Stimulated activated CD4-positive, alpha-beta T cell treated with anti-CD3 and anti-CD28 coated beads, Interleukin-2, amount 100 ng/mL, for 24 hours (primary cell): ENCODE measurements around the gene FERMT3.

Experiments used
- DNase-seq, 2 donors: peaks; one replicate each; pipeline ENCODE4 v3.0.0-alpha.2; 2020

Gene FERMT3

DNA sequence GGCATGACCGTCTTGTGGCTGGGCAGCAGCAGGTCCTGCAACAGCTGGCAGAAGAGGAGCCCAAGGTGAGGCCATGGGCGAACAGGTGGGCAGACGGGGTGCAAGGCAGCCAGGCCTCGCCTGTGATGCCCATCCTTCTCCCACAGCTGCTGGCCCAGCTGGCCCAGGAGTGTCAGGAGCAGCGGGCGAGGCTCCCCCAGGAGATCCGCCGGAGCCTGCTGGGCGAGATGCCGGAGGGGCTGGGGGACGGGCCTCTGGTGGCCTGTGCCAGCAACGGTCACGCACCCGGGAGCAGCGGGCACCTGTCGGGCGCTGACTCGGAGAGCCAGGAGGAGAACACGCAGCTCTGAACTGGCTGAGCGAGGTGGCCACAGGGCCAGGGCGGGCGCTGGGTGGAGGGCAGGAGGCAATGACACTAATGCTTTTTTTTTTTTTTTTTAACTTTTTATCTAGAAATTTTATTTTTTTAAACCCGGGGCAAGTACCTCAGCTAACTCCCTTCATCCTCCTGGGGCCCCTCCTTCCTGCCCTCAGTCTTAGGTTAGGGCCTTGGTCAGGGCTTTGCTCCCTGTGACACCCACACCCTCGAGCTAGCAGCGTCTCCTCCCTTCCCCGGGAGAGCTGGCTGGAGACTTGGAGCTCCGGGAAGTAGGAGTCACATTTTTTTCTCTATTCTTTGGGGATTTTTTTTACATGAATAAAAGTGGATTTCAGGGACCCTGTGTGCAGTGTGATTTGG, 60.9 kb downstream of the FERMT3 start:
- DNase-seq, result no peak

GRCh38 chr11:64268025-64268892, 61.7 kb downstream of the FERMT3 start:
- DNase-seq, result no peak

GRCh38 chr11:64268893-64269539, 62.5 kb downstream of the FERMT3 start:
- DNase-seq, result peak; percentile 45 to 65

DNA sequence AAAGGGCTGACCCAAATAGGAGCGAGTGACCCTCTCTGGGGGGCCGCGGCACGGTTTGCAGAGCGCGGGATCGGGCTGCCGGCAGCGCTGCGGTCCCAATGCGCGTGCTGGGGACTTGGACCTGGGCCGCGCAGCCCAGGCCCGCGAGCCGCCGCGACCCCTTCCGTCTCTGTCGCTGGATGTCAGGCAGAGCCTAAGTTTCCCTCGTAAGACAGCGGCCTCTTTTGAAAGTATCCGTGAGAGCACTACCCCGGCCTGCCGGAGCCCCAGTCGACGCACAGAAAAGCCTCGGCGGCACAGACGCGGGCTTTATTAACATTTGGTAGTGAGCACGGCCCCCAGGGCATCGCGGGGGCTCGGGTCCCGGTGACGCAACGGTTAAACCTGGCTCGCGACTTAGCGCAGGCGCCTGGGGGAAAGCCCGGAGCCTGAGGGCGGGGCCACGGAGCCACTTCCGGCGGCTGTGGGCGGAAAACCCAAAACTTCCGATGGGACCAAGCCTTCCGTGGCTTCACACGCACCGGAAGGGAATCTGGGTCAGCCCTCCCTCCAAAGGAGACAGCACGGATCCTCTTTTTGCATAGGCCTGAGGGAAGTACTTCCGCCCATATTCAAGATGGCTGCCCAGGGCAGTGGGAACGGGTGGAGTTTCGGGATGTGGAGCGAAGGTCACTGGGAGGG, 63.2 kb downstream of the FERMT3 start:
- peak; percentile 99 for DNase-seq
